Activated CD4-positive, alpha-beta T cell treated with anti-CD3 and anti-CD28 coated beads, Interleukin-2, amount 10 ng/mL, durations not matched to agents 24 days and 14 days (primary cell): ENCODE measurements around the gene LRRC8D. TPM values are rescaled to one million over a fixed set of nuclear protein-coding genes. Genes with fewer than 3 reads are reported as not detected.

ENCODE experiments used
- DNase-seq: peaks from one replicate; pipeline ENCODE4 v3.0.0; 2022
- H3K27ac Mint-ChIP-seq: one replicate; pipeline ENCODE4 v1.8.0; 2022; ENCODE audit warnings: mild to moderate bottlenecking, mixed read lengths
- H3K27me3 Mint-ChIP-seq: one replicate; pipeline ENCODE4 v1.8.0; 2022; ENCODE audit warnings: mixed read lengths
- H3K36me3 Mint-ChIP-seq: one replicate; pipeline ENCODE4 v1.8.0; 2022; ENCODE audit warnings: low read depth, mild to moderate bottlenecking, mixed read lengths
- H3K4me1 Mint-ChIP-seq: one replicate; pipeline ENCODE4 v1.8.0; 2021; ENCODE audit warnings: mixed read lengths
- H3K4me3 Mint-ChIP-seq: one replicate; pipeline ENCODE4 v1.8.0; 2022; ENCODE audit warnings: mild to moderate bottlenecking, moderate library complexity, mixed read lengths
- H3K9me3 Mint-ChIP-seq: one replicate; pipeline ENCODE4 v1.8.0; 2021; ENCODE audit warnings: mixed read lengths
- intact Hi-C: fragments of 100-400 bp; cut with micrococcal nuclease; formaldehyde crosslinking; loops from one replicate; pipeline ENCODE4 v1.15.1; 2023
- total RNA-seq: library from RNA; stranded (reverse); gene quantifications from 2 replicates; pipeline ENCODE4 v1.2.3, GENCODE V29; 2022

The LRRC8D gene
- total RNA-seq, 1 donor from 2014 or later = 44.9 TPM

- Mint-ChIP-seq H3K27me3 (no peaks in the 10 kb centered on the region), H3K27ac (no peak overlapping the region), H3K9me3 (no peaks in the 10 kb centered on the region), H3K36me3 (peaks cover 30% of the 10 kb centered on the region), H3K4me1 (peaks cover 24% of the 10 kb centered on the region), H3K4me3 (no peak overlapping the region)
- no peak for DNase-seq
- intact Hi-C loops = no loop called here
These were observed 73.7 kb downstream of the LRRC8D start for GRCh38 chr1:89894210-89895201.

GRCh38 chr1:89896105-89896942 lies 75.5 kb downstream of the LRRC8D start:
- intact Hi-C loops = no loop called here
- H3K4me1 Mint-ChIP-seq = peaks cover 22% of the 10 kb centered on the region

GRCh38 chr1:89897347-89898133 lies 76.7 kb downstream of the LRRC8D start:
- Mint-ChIP-seq H3K27ac (no peak overlapping the region), H3K27me3 (no peaks in the 10 kb centered on the region), H3K4me3 (no peak overlapping the region), H3K36me3 (peaks cover 16% of the 10 kb centered on the region), H3K9me3 (no peaks in the 10 kb centered on the region), H3K4me1 (peaks cover 13% of the 10 kb centered on the region)
- intact Hi-C loops = no loop called here
- DNase-seq = no peak

More at GRCh38 chr1:89896105-89896942, 75.5 kb downstream of the LRRC8D start:
- no peak overlapping the region for H3K4me3 Mint-ChIP-seq
- no peak overlapping the region for H3K27ac Mint-ChIP-seq
- DNase-seq = no peak
- H3K36me3 Mint-ChIP-seq = peaks cover 20% of the 10 kb centered on the region
- H3K9me3 Mint-ChIP-seq = no peaks in the 10 kb centered on the region
- H3K27me3 Mint-ChIP-seq = no peaks in the 10 kb centered on the region

- Mint-ChIP-seq H3K36me3 (peaks cover 13% of the 10 kb centered on the region), H3K27me3 (no peaks in the 10 kb centered on the region), H3K9me3 (no peaks in the 10 kb centered on the region), H3K4me3 (no peak overlapping the region), H3K4me1 (peaks cover 13% of the 10 kb centered on the region), H3K27ac (no peak overlapping the region)
- intact Hi-C loops = no loop called here
- DNase-seq = no peak
These were observed 77.3 kb downstream of the LRRC8D start for GRCh38 chr1:89898150-89898549.

GRCh38 chr1:89898695-89899470 lies 78.1 kb downstream of the LRRC8D start:
- Mint-ChIP-seq H3K27ac (no peak overlapping the region), H3K9me3 (no peaks in the 10 kb centered on the region), H3K4me3 (no peak overlapping the region), H3K4me1 (peaks cover 17% of the 10 kb centered on the region), H3K36me3 (peaks cover 13% of the 10 kb centered on the region), H3K27me3 (no peaks in the 10 kb centered on the region)
- intact Hi-C loops = no loop called here
- no peak for DNase-seq

- Mint-ChIP-seq H3K4me3 (no peak overlapping the region), H3K4me1 (peaks cover 24% of the 10 kb centered on the region), H3K27ac (no peak overlapping the region), H3K36me3 (peaks cover 13% of the 10 kb centered on the region), H3K9me3 (no peaks in the 10 kb centered on the region), H3K27me3 (no peaks in the 10 kb centered on the region)
- intact Hi-C loops = no loop called here
- DNase-seq = no peak
These were observed 79.5 kb downstream of the LRRC8D start for GRCh38 chr1:89900323-89900722.

- H3K4me3 Mint-ChIP-seq = no peak overlapping the region
- no peak for DNase-seq
- peaks cover 25% of the 10 kb centered on the region for H3K4me1 Mint-ChIP-seq
- intact Hi-C loops = no loop called here
- H3K27me3 Mint-ChIP-seq = no peaks in the 10 kb centered on the region
- H3K36me3 Mint-ChIP-seq = peaks cover 13% of the 10 kb centered on the region
- H3K27ac Mint-ChIP-seq = no peak overlapping the region
- no peaks in the 10 kb centered on the region for H3K9me3 Mint-ChIP-seq
These were observed 80.2 kb downstream of the LRRC8D start for GRCh38 chr1:89900791-89901708.

GRCh38 chr1:89901957-89902669 lies 81.3 kb downstream of the LRRC8D start:
- no peak for DNase-seq
- Mint-ChIP-seq H3K4me3 (no peak overlapping the region), H3K27me3 (no peaks in the 10 kb centered on the region), H3K27ac (no peak overlapping the region), H3K36me3 (peaks cover 14% of the 10 kb centered on the region), H3K9me3 (no peaks in the 10 kb centered on the region), H3K4me1 (peaks cover 31% of the 10 kb centered on the region)
- intact Hi-C loops = no loop called here

GRCh38 chr1:89903550-89903949 lies 82.7 kb downstream of the LRRC8D start:
- intact Hi-C loops = no loop called here
- H3K36me3 Mint-ChIP-seq = peaks cover 9% of the 10 kb centered on the region
- DNase-seq = no peak
- H3K4me3 Mint-ChIP-seq = no peak overlapping the region
- H3K27me3 Mint-ChIP-seq = no peaks in the 10 kb centered on the region
- peaks cover 41% of the 10 kb centered on the region for H3K4me1 Mint-ChIP-seq
- no peak overlapping the region for H3K27ac Mint-ChIP-seq
- H3K9me3 Mint-ChIP-seq = no peaks in the 10 kb centered on the region

GRCh38 chr1:89904219-89904980 lies 83.6 kb downstream of the LRRC8D start:
- peaks cover 11% of the 10 kb centered on the region for H3K36me3 Mint-ChIP-seq
- H3K4me3 Mint-ChIP-seq = no peak overlapping the region
- intact Hi-C loops = no loop called here
- no peak for DNase-seq
- H3K9me3 Mint-ChIP-seq = no peaks in the 10 kb centered on the region
- peaks cover 48% of the 10 kb centered on the region for H3K4me1 Mint-ChIP-seq
- no peak overlapping the region for H3K27ac Mint-ChIP-seq
- no peaks in the 10 kb centered on the region for H3K27me3 Mint-ChIP-seq

GRCh38 chr1:89905395-89906058 lies 84.7 kb downstream of the LRRC8D start:
- no peaks in the 10 kb centered on the region for H3K9me3 Mint-ChIP-seq
- DNase-seq = no peak
- no peak overlapping the region for H3K4me3 Mint-ChIP-seq
- intact Hi-C loops = loop anchor here (5.0 kb wide), 1 partner anchor 82 kb away; no protein-coding TSS in a partner anchor
- H3K4me1 Mint-ChIP-seq = peaks cover 43% of the 10 kb centered on the region
- H3K27ac Mint-ChIP-seq = no peak overlapping the region
- H3K27me3 Mint-ChIP-seq = no peaks in the 10 kb centered on the region
- H3K36me3 Mint-ChIP-seq = peaks cover 12% of the 10 kb centered on the region
